ENCODE data around the gene SLC25A33. TPM values are rescaled to one million over a fixed set of nuclear protein-coding genes. Genes with fewer than 3 reads are reported as not detected.

The SLC25A33 gene
- total RNA-seq, 1 experiment from 2014 or later = 9.2 TPM

DNA sequence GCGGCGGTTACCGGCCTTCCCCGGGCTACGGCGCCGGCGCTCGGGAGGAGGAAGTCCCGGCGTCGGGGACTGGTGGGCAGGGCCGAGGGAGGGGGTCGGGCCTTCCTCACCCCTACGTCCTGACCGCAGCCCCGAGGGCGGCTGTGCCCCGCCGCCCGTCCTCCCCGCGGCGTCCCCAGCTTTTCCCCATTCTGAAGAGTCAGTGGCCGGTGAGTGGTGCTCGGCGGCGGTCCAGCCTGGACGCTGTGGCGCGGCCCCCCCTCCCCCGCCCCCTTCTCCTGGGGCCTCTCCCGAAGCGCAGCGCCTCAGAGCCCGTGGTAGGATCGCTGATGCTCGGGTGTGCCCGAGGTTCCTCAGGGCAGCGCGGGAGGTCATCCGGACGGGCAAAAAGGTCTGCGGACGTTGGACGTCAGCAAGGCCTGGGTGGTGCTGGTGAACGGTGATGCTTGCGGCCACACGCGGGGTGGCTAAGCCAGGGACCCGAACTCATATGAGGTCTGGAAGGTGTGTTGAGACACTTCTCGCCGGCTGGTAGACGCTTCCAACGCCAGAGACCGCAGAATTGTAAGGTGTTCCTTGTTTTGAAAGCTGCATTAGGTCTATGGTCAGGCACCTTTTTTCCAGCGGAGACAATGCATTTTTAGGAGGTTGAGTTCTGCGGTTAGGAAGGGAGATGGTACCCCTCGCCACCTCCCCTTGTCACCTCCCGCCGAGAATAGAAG lies 725 bp downstream of the SLC25A33 start:
- DNase-seq (ENCODE audit: low spot score) = peak; percentile 44
- H3K9me3 Mint-ChIP-seq = no peaks in the 10 kb centered on the region
- CTCF ChIA-PET = interaction anchor here (0.9 to 1.1 kb wide), 3 partner anchors 9 to 34 kb away, joined by 3 to 4 read pairs (median 3); no protein-coding TSS in a partner anchor

GRCh38 chr1:9542430-9542829 lies 3.2 kb downstream of the SLC25A33 start:
- Mint-ChIP-seq H3K9me3 (no peaks in the 10 kb centered on the region), H3K36me3 (peaks cover 11% of the 10 kb centered on the region), H3K27ac (0 out of 2 replicates have a peak overlapping the region, but pooled peaks have one; percentile 27), H3K27me3 (ENCODE audit: low read depth) (no peaks in the 10 kb centered on the region), H3K4me1 (peaks cover 33% of the 10 kb centered on the region), H3K4me3 (no peak overlapping the region)
- TF ChIP-seq, protein P1, sequence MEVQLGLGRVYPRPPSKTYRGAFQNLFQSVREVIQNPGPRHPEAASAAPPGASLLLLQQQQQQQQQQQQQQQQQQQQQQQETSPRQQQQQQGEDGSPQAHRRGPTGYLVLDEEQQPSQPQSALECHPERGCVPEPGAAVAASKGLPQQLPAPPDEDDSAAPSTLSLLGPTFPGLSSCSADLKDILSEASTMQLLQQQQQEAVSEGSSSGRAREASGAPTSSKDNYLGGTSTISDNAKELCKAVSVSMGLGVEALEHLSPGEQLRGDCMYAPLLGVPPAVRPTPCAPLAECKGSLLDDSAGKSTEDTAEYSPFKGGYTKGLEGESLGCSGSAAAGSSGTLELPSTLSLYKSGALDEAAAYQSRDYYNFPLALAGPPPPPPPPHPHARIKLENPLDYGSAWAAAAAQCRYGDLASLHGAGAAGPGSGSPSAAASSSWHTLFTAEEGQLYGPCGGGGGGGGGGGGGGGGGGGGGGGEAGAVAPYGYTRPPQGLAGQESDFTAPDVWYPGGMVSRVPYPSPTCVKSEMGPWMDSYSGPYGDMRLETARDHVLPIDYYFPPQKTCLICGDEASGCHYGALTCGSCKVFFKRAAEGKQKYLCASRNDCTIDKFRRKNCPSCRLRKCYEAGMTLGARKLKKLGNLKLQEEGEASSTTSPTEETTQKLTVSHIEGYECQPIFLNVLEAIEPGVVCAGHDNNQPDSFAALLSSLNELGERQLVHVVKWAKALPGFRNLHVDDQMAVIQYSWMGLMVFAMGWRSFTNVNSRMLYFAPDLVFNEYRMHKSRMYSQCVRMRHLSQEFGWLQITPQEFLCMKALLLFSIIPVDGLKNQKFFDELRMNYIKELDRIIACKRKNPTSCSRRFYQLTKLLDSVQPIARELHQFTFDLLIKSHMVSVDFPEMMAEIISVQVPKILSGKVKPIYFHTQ (CRISPR knock-in tag; IDR thresholded peaks at IDR 0.05) = no peak
- TF ChIP-seq, protein P2, sequence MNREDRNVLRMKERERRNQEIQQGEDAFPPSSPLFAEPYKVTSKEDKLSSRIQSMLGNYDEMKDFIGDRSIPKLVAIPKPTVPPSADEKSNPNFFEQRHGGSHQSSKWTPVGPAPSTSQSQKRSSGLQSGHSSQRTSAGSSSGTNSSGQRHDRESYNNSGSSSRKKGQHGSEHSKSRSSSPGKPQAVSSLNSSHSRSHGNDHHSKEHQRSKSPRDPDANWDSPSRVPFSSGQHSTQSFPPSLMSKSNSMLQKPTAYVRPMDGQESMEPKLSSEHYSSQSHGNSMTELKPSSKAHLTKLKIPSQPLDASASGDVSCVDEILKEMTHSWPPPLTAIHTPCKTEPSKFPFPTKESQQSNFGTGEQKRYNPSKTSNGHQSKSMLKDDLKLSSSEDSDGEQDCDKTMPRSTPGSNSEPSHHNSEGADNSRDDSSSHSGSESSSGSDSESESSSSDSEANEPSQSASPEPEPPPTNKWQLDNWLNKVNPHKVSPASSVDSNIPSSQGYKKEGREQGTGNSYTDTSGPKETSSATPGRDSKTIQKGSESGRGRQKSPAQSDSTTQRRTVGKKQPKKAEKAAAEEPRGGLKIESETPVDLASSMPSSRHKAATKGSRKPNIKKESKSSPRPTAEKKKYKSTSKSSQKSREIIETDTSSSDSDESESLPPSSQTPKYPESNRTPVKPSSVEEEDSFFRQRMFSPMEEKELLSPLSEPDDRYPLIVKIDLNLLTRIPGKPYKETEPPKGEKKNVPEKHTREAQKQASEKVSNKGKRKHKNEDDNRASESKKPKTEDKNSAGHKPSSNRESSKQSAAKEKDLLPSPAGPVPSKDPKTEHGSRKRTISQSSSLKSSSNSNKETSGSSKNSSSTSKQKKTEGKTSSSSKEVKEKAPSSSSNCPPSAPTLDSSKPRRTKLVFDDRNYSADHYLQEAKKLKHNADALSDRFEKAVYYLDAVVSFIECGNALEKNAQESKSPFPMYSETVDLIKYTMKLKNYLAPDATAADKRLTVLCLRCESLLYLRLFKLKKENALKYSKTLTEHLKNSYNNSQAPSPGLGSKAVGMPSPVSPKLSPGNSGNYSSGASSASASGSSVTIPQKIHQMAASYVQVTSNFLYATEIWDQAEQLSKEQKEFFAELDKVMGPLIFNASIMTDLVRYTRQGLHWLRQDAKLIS (CRISPR knock-in tag; IDR thresholded peaks at IDR 0.05; ENCODE audit: borderline replicate concordance) = no peak
- TF ChIP-seq NFATC4 (CRISPR knock-in tag; IDR thresholded peaks at IDR 0.05) = no peak
- TF ChIP-seq TCF7 (CRISPR knock-in tag; IDR thresholded peaks at IDR 0.05; ENCODE audit: low read depth) = no peak
- no peak for TF ChIP-seq IRF2 (CRISPR knock-in tag; IDR thresholded peaks at IDR 0.05; ENCODE audit: borderline replicate concordance, low read depth)
- no peak for TF ChIP-seq TEAD4 (CRISPR knock-in tag; IDR thresholded peaks at IDR 0.05)
- TF ChIP-seq, protein P3, sequence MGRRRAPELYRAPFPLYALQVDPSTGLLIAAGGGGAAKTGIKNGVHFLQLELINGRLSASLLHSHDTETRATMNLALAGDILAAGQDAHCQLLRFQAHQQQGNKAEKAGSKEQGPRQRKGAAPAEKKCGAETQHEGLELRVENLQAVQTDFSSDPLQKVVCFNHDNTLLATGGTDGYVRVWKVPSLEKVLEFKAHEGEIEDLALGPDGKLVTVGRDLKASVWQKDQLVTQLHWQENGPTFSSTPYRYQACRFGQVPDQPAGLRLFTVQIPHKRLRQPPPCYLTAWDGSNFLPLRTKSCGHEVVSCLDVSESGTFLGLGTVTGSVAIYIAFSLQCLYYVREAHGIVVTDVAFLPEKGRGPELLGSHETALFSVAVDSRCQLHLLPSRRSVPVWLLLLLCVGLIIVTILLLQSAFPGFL (CRISPR knock-in tag; IDR thresholded peaks at IDR 0.05; ENCODE audit: borderline replicate concordance) = no peak
- TF ChIP-seq, protein P4, sequence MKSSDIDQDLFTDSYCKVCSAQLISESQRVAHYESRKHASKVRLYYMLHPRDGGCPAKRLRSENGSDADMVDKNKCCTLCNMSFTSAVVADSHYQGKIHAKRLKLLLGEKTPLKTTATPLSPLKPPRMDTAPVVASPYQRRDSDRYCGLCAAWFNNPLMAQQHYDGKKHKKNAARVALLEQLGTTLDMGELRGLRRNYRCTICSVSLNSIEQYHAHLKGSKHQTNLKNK (CRISPR knock-in tag; IDR thresholded peaks at IDR 0.05) = no peak
- TF ChIP-seq MYBL2 (CRISPR knock-in tag; IDR thresholded peaks at IDR 0.05) = no peak
- ChIA-PET POLR2A (interaction anchor here (0.6 kb wide), 1 partner anchor 700 kb away, joined by 5 read pairs; no protein-coding TSS in a partner anchor), CTCF (no interaction called here)
- no peak for DNase-seq (ENCODE audit: low spot score)
- ATAC-seq = no peak

More for the DNA sequence above, 725 bp downstream of the SLC25A33 start:
- no peaks in the 10 kb centered on the region for H3K27me3 Mint-ChIP-seq (ENCODE audit: low read depth)
- peaks cover 11% of the 10 kb centered on the region for H3K36me3 Mint-ChIP-seq
- POLR2A ChIA-PET = no interaction called here
- peak; percentile 27 for ATAC-seq
- H3K4me3 Mint-ChIP-seq = peak overlapping the region; percentile 95
- H3K4me1 Mint-ChIP-seq = peaks cover 31% of the 10 kb centered on the region
- peak overlapping the region; percentile 92 for H3K27ac Mint-ChIP-seq
- TF ChIP-seq, protein P5, sequence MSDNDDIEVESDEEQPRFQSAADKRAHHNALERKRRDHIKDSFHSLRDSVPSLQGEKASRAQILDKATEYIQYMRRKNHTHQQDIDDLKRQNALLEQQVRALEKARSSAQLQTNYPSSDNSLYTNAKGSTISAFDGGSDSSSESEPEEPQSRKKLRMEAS (CRISPR knock-in tag; IDR thresholded peaks at IDR 0.05) = peak; percentile 37; the same call in 1 of the 2 replicates
- TF ChIP-seq TCF7 (CRISPR knock-in tag; IDR thresholded peaks at IDR 0.05; ENCODE audit: low read depth) = no peak
- TF ChIP-seq SMAD3 (CRISPR knock-in tag; IDR thresholded peaks at IDR 0.05; ENCODE audit: borderline replicate concordance) = 0 out of 2 replicates have a peak, but pooled peaks have one; percentile 65
- no peak for TF ChIP-seq ATF6 (CRISPR knock-in tag; IDR thresholded peaks at IDR 0.05)
- TF ChIP-seq, protein P6, sequence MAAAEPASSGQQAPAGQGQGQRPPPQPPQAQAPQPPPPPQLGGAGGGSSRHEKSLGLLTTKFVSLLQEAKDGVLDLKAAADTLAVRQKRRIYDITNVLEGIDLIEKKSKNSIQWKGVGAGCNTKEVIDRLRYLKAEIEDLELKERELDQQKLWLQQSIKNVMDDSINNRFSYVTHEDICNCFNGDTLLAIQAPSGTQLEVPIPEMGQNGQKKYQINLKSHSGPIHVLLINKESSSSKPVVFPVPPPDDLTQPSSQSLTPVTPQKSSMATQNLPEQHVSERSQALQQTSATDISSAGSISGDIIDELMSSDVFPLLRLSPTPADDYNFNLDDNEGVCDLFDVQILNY (CRISPR knock-in tag; IDR thresholded peaks at IDR 0.05) = peak; percentile 64; the same call in 1 of the 2 replicates
- TF ChIP-seq HMGXB4 (CRISPR knock-in tag; IDR thresholded peaks at IDR 0.05) = peak; percentile 73
- TF ChIP-seq GABPB1 (CRISPR knock-in tag; IDR thresholded peaks at IDR 0.05) = 0 out of 2 replicates have a peak, but pooled peaks have one; percentile 35

Data from WTC11 (cell line).